HEK293 (cell line): ENCODE data around the gene MYOG.

Experiments
- CTCF ChIA-PET: fragments of 350-600 bp; formaldehyde crosslinking; extraction: SDS; loops from one replicate; lab custom pipeline; 2021; ENCODE audit warnings: antibody characterized with exemption; lab: Yijun Ruan, JAX
- POLR2A ChIA-PET: fragments of 300-600 bp; formaldehyde crosslinking; extraction: SDS; loops from one replicate; lab custom pipeline; 2020; ENCODE audit warnings: antibody characterized with exemption, inconsistent platforms; lab: Yijun Ruan, JAX
- H3K27ac ChIP-seq: fragments of 200-500 bp; sonication (Bioruptor generic); 2 replicates; pipeline ENCODE4 v1.5.1; 2014; ENCODE audit warnings: low read depth, low read length, control low read depth, inconsistent platforms; ENCODE audit errors: extremely low read depth
- H3K36me3 ChIP-seq, 2 experiments: fragments of 200-500 bp in 1 of 2; sonication (Bioruptor generic) in 1 of 2; 1 replicate in 1 of 2; 2 replicates in 1 of 2; pipeline ENCODE4 v1.5.1; 2014 to 2017; ENCODE audit warnings: inconsistent platforms in 2 of 2, low read length in 2 of 2; ENCODE audit not compliant: control insufficient read depth in 2 of 2, insufficient read depth in 1 of 2
- H3K4me1 ChIP-seq: fragments of 200-500 bp; sonication (Bioruptor generic); 2 replicates; pipeline ENCODE4 v1.5.1; 2014; ENCODE audit warnings: mild to moderate bottlenecking, low read length, inconsistent platforms; ENCODE audit not compliant: control insufficient read depth, insufficient read depth
- H3K4me3 ChIP-seq: 2 replicates; pipeline ENCODE4 v1.5.1; 2011; ENCODE audit warnings: low read depth, mild to moderate bottlenecking, control low read depth, low read length, moderate library complexity
- H3K9me3 ChIP-seq: fragments of 200-500 bp; sonication (Bioruptor generic); 2 replicates; pipeline ENCODE4 v1.5.1; 2014; ENCODE audit warnings: low read depth, low read length, inconsistent platforms; ENCODE audit not compliant: control insufficient read depth, insufficient read depth
- FEZF1 ChIP-seq: fragments of 450-650 bp; formaldehyde crosslinking; IDR thresholded peaks from 2 replicates; pipeline ENCODE4 v1.5.1; 2016; ENCODE audit warnings: missing biosample characterization, missing genetic modification characterization
- KLF16 ChIP-seq: fragments of 450-650 bp; formaldehyde crosslinking; IDR thresholded peaks from 2 replicates; pipeline ENCODE4 v1.5.1; 2017; ENCODE audit warnings: missing biosample characterization, missing genetic modification characterization
- TRIM28 ChIP-seq: IDR thresholded peaks from 2 replicates; pipeline ENCODE4 v1.6.1; 2011; ENCODE audit warnings: low read length, control low read depth, borderline replicate concordance
- ZNF174 ChIP-seq: fragments of 450-650 bp; formaldehyde crosslinking; IDR thresholded peaks from 2 replicates; pipeline ENCODE4 v1.5.0; 2017; ENCODE audit warnings: missing biosample characterization, mild to moderate bottlenecking, missing genetic modification characterization
- ZNF391 ChIP-seq: fragments of 450-650 bp; formaldehyde crosslinking; IDR thresholded peaks from 2 replicates; pipeline ENCODE4 v1.5.1; 2016; ENCODE audit warnings: low read depth, missing biosample characterization, missing genetic modification characterization, borderline replicate concordance
- ZNF549 ChIP-seq: fragments of 450-650 bp; IDR thresholded peaks from 2 replicates; pipeline ENCODE4 v1.5.1; 2018; ENCODE audit warnings: missing biosample characterization, missing genetic modification characterization, mild to moderate bottlenecking, inconsistent platforms, moderate library complexity
- ZNF658 ChIP-seq: fragments of 450-650 bp; formaldehyde crosslinking; IDR thresholded peaks from 2 replicates; pipeline ENCODE4; 2016; ENCODE audit warnings: missing biosample characterization, missing genetic modification characterization
- ZNF768 ChIP-seq: fragments of 450-650 bp; formaldehyde crosslinking; IDR thresholded peaks from 2 replicates; pipeline ENCODE4 v1.5.1; 2018; ENCODE audit warnings: missing biosample characterization, mild to moderate bottlenecking, missing genetic modification characterization
- TF ChIP-seq, protein P1 (sequence below): fragments of 450-650 bp; formaldehyde crosslinking; conservative IDR thresholded peaks from 2 replicates; pipeline ENCODE4 v1.5.1; 2016; ENCODE audit warnings: low read depth, missing biosample characterization, missing genetic modification characterization
- TF ChIP-seq, protein P2 (sequence below): fragments of 450-650 bp; formaldehyde crosslinking; IDR thresholded peaks from 2 replicates; pipeline ENCODE4 v1.5.1; 2016; ENCODE audit warnings: missing biosample characterization, missing genetic modification characterization
- TF ChIP-seq, protein P3 (sequence below): fragments of 450-650 bp; formaldehyde crosslinking; IDR thresholded peaks from 2 replicates; pipeline ENCODE4 v1.5.1; 2016; ENCODE audit warnings: missing biosample characterization, missing genetic modification characterization
- TF ChIP-seq, protein P4 (sequence below): fragments of 450-650 bp; formaldehyde crosslinking; IDR thresholded peaks from 2 replicates; pipeline ENCODE4 v1.5.1; 2017; ENCODE audit warnings: missing biosample characterization, mild to moderate bottlenecking, missing genetic modification characterization, moderate library complexity

MYOG gene

GRCh38 chr1:203081465-203082230 lies 4.2 kb downstream of the MYOG start:
- ChIA-PET CTCF (interaction anchor here (0.7 to 2.0 kb wide), 4 partner anchors 37 to 91 kb away, joined by 3 to 5 read pairs (median 3); no protein-coding TSS in a partner anchor), POLR2A (no interaction called here)
- Histone ChIP-seq H3K9me3 (no peaks in the 10 kb centered on the region), H3K4me1 (no peaks in the 10 kb centered on the region), H3K27ac (no peak overlapping the region), H3K4me3 (no peak overlapping the region), H3K36me3 (no peaks in the 10 kb centered on the region)
- TF ChIP-seq ZNF391 (no peak), ZNF658 (no peak), TRIM28 (no peak), FEZF1 (tag by site-specific recombination) (no peak)
- TF ChIP-seq, protein P1, sequence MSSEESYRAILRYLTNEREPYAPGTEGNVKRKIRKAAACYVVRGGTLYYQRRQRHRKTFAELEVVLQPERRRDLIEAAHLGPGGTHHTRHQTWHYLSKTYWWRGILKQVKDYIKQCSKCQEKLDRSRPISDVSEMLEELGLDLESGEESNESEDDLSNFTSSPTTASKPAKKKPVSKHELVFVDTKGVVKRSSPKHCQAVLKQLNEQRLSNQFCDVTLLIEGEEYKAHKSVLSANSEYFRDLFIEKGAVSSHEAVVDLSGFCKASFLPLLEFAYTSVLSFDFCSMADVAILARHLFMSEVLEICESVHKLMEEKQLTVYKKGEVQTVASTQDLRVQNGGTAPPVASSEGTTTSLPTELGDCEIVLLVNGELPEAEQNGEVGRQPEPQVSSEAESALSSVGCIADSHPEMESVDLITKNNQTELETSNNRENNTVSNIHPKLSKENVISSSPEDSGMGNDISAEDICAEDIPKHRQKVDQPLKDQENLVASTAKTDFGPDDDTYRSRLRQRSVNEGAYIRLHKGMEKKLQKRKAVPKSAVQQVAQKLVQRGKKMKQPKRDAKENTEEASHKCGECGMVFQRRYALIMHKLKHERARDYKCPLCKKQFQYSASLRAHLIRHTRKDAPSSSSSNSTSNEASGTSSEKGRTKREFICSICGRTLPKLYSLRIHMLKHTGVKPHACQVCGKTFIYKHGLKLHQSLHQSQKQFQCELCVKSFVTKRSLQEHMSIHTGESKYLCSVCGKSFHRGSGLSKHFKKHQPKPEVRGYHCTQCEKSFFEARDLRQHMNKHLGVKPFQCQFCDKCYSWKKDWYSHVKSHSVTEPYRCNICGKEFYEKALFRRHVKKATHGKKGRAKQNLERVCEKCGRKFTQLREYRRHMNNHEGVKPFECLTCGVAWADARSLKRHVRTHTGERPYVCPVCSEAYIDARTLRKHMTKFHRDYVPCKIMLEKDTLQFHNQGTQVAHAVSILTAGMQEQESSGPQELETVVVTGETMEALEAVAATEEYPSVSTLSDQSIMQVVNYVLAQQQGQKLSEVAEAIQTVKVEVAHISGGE (tag by site-specific recombination) = no peak
- TF ChIP-seq, protein P2, sequence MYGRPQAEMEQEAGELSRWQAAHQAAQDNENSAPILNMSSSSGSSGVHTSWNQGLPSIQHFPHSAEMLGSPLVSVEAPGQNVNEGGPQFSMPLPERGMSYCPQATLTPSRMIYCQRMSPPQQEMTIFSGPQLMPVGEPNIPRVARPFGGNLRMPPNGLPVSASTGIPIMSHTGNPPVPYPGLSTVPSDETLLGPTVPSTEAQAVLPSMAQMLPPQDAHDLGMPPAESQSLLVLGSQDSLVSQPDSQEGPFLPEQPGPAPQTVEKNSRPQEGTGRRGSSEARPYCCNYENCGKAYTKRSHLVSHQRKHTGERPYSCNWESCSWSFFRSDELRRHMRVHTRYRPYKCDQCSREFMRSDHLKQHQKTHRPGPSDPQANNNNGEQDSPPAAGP (tag by site-specific recombination) = no peak
- TF ChIP-seq, protein P3, sequence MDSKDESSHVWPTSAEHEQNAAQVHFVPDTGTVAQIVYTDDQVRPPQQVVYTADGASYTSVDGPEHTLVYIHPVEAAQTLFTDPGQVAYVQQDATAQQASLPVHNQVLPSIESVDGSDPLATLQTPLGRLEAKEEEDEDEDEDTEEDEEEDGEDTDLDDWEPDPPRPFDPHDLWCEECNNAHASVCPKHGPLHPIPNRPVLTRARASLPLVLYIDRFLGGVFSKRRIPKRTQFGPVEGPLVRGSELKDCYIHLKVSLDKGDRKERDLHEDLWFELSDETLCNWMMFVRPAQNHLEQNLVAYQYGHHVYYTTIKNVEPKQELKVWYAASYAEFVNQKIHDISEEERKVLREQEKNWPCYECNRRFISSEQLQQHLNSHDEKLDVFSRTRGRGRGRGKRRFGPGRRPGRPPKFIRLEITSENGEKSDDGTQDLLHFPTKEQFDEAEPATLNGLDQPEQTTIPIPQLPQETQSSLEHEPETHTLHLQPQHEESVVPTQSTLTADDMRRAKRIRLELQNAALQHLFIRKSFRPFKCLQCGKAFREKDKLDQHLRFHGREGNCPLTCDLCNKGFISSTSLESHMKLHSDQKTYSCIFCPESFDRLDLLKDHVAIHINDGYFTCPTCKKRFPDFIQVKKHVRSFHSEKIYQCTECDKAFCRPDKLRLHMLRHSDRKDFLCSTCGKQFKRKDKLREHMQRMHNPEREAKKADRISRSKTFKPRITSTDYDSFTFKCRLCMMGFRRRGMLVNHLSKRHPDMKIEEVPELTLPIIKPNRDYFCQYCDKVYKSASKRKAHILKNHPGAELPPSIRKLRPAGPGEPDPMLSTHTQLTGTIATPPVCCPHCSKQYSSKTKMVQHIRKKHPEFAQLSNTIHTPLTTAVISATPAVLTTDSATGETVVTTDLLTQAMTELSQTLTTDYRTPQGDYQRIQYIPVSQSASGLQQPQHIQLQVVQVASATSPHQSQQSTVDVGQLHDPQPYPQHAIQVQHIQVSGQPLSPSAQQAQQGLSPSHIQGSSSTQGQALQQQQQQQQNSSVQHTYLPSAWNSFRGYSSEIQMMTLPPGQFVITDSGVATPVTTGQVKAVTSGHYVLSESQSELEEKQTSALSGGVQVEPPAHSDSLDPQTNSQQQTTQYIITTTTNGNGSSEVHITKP (tag by site-specific recombination) = no peak
- TF ChIP-seq, protein P4, sequence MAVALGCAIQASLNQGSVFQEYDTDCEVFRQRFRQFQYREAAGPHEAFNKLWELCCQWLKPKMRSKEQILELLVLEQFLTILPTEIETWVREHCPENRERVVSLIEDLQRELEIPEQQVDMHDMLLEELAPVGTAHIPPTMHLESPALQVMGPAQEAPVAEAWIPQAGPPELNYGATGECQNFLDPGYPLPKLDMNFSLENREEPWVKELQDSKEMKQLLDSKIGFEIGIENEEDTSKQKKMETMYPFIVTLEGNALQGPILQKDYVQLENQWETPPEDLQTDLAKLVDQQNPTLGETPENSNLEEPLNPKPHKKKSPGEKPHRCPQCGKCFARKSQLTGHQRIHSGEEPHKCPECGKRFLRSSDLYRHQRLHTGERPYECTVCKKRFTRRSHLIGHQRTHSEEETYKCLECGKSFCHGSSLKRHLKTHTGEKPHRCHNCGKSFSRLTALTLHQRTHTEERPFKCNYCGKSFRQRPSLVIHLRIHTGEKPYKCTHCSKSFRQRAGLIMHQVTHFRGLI = no peak

DNA sequence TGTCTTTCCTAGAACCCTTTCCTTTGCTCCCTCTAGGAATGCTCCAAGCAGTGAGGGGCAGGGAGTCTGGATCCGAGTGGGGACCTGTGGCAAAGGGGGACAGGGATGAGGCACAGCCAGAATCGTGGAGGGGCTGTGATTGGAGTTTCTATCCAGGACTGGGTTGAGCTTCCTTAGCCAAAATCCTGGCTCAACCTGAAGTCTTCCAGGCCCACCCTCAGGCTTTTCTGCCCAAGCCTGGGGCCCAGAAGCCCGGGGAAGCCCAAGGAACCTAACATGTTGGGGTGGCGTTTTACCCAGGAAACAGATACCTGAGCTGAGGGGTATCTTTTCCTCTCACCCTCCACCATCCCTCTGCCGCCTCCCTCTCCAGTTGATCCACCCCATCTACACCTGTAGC lies 5.4 kb downstream of the MYOG start:
- POLR2A ChIA-PET = no interaction called here
- H3K4me1 ChIP-seq = no peaks in the 10 kb centered on the region
- no peak overlapping the region for H3K27ac ChIP-seq
- TF ChIP-seq KLF16 (tag by site-specific recombination) (no peak), ZNF174 (no peak), ZNF549 (no peak), ZNF768 (tag by site-specific recombination) (no peak)
- no peak overlapping the region for H3K4me3 ChIP-seq
- H3K9me3 ChIP-seq = no peaks in the 10 kb centered on the region
- CTCF ChIA-PET = interaction anchor here (2.0 kb wide), 1 partner anchor 40 kb away, joined by 5 read pairs; no protein-coding TSS in a partner anchor
- no peaks in the 10 kb centered on the region for H3K36me3 ChIP-seq
